ENCODE measurements around the gene ARSA.
"Not testable (repeated sequence)": the region's sequence is repeated elsewhere in the genome, so short reads cannot be mapped to it uniquely, and the experiment has no call there.

ARSA gene

GRCh38 chr22:50654664-50655063, 26.7 kb upstream of the ARSA start:
- DNase-seq: not testable (repeated sequence)

GRCh38 chr22:50653256-50653655, 25.3 kb upstream of the ARSA start:
- no peak for DNase-seq

- DNase-seq: not testable (repeated sequence)
Observed at GRCh38 chr22:50643821-50644101, 15.8 kb upstream of the ARSA start.

- not testable (repeated sequence) for DNase-seq
Observed at GRCh38 chr22:50643021-50643820, 15.3 kb upstream of the ARSA start.

- DNase-seq: no peak
Observed at GRCh38 chr22:50641696-50642607, 14.0 kb upstream of the ARSA start.

GRCh38 chr22:50640857-50641647, 13.1 kb upstream of the ARSA start:
- no peak for DNase-seq

- DNase-seq: not testable (repeated sequence)
Observed at GRCh38 chr22:50640296-50640695, 12.3 kb upstream of the ARSA start.

- DNase-seq: no peak
Observed at GRCh38 chr22:50635591-50635990, 7.6 kb upstream of the ARSA start.

- no peak for DNase-seq
Observed at GRCh38 chr22:50633771-50634170, 5.8 kb upstream of the ARSA start.

GRCh38 chr22:50633086-50633485, 5.1 kb upstream of the ARSA start:
- DNase-seq: no peak

GRCh38 chr22:50630376-50630775, 2.4 kb upstream of the ARSA start:
- DNase-seq: no peak

- DNase-seq: peak in 2 of 5 experiments; percentile 63 to 71
Observed at GRCh38 chr22:50628543-50629134, 687 bp upstream of the ARSA start.

- peak in 1 of 5 experiments; percentile 37 for DNase-seq
Observed at GRCh38 chr22:50626850-50627641, 906 bp downstream of the ARSA start.

GRCh38 chr22:50626314-50626849, 1.6 kb downstream of the ARSA start:
- no peak for DNase-seq

- no peak for DNase-seq
Observed at GRCh38 chr22:50625568-50626313, 2.2 kb downstream of the ARSA start.

- no peak for DNase-seq
Observed at GRCh38 chr22:50625131-50625567, 2.8 kb downstream of the ARSA start.

GRCh38 chr22:50624347-50625130, 3.4 kb downstream of the ARSA start:
- DNase-seq: no peak

GRCh38 chr22:50622723-50623327, 5.1 kb downstream of the ARSA start:
- no peak for DNase-seq
